ENCODE data around the gene MYO18A. TPM values are rescaled to one million over a fixed set of nuclear protein-coding genes. Genes with fewer than 3 reads are reported as not detected.

MYO18A gene
- polyA plus RNA-seq, 1 donor (not counting 4 experiments of a cell fraction or from before 2014, with no cell fraction given), result 20.0 TPM

DNA sequence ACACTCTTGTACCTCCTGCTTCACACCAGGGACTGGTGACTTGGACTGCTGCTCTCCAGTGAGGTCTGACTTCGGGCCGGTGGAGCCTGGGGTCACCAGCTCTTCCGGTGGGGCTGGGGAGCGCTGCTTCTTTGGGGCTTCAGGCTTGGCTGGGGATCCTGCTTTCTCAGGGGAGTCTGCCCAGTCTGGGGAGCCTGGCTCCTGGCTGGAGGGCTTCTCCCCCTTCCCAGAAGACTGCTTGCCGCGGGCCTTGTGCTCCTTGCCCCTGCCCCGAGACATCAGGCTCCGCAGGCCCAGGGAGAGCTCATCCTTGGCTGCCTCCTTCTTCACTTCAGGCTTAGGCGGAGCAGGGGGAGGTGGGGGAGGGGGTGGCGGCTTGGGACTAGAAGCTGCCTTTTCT, 52.4 kb downstream of the MYO18A start:
- Histone ChIP-seq H2AFZ (ENCODE audit: control insufficient read depth, low read length) (no peak overlapping the region), H3K9me1 (ENCODE audit: control insufficient read depth, extremely low read depth, insufficient read depth, low read length) (peaks cover 2% of the 10 kb centered on the region), H3K27ac (ENCODE audit: control insufficient read depth, insufficient read depth, low read length) (no peak overlapping the region), H3K4me1 (ENCODE audit: control insufficient read depth, extremely low read depth, insufficient read depth, low read length) (no peaks in the 10 kb centered on the region), H3K4me2 (ENCODE audit: control insufficient read depth, extremely low read depth, insufficient read depth, low read depth, low read length) (no peak overlapping the region), H3K36me3 (ENCODE audit: control insufficient read depth in 2 of 2, extremely low read depth in 1 of 2, insufficient read depth in 2 of 2, low read length in 2 of 2) (peaks cover 10 to 17% of the 10 kb centered on the region in 2 experiments), H3K9me3 (ENCODE audit: control insufficient read depth, low read depth, low read length) (no peaks in the 10 kb centered on the region), H3K4me3 (ENCODE audit: control insufficient read depth in 2 of 3, extremely low read depth in 1 of 3, insufficient read depth in 2 of 3, low read depth in 1 of 3, low read length in 3 of 3) (no peak overlapping the region), H4K20me1 (ENCODE audit: control insufficient read depth, extremely low read depth, insufficient read depth, low read length) (peaks cover 20% of the 10 kb centered on the region), H3K9ac (ENCODE audit: control insufficient read depth, extremely low read depth, insufficient read depth, low read length) (no peak overlapping the region), H3K79me2 (ENCODE audit: control insufficient read depth, insufficient read depth, low read length) (peaks cover 62% of the 10 kb centered on the region), H3K27me3 (ENCODE audit: control insufficient read depth, extremely low read depth, insufficient read depth, low read length) (no peaks in the 10 kb centered on the region)
- FAIRE-seq (no peak), DNase-seq (ENCODE audit: low read depth, low spot score) (no peak)
- TF ChIP-seq, protein P1, sequence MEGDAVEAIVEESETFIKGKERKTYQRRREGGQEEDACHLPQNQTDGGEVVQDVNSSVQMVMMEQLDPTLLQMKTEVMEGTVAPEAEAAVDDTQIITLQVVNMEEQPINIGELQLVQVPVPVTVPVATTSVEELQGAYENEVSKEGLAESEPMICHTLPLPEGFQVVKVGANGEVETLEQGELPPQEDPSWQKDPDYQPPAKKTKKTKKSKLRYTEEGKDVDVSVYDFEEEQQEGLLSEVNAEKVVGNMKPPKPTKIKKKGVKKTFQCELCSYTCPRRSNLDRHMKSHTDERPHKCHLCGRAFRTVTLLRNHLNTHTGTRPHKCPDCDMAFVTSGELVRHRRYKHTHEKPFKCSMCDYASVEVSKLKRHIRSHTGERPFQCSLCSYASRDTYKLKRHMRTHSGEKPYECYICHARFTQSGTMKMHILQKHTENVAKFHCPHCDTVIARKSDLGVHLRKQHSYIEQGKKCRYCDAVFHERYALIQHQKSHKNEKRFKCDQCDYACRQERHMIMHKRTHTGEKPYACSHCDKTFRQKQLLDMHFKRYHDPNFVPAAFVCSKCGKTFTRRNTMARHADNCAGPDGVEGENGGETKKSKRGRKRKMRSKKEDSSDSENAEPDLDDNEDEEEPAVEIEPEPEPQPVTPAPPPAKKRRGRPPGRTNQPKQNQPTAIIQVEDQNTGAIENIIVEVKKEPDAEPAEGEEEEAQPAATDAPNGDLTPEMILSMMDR (optimal IDR thresholded peaks at IDR 0.05 in 1 of 3, IDR thresholded peaks at IDR 0.05 in 1 of 3, conservative IDR thresholded peaks at IDR 0.05 in 1 of 3; ENCODE audit: extremely low read depth in 1 of 3, insufficient read depth in 2 of 3, low read length in 3 of 3), result no peak
- TF ChIP-seq EZH2 (IDR thresholded peaks at IDR 0.05; ENCODE audit: low read length), result no peak
- dilution Hi-C loops (cut with MboI; ENCODE audit: extremely low pct_ligation_motif_present, low sequenced_read_pairs), result no loop called here

DNA sequence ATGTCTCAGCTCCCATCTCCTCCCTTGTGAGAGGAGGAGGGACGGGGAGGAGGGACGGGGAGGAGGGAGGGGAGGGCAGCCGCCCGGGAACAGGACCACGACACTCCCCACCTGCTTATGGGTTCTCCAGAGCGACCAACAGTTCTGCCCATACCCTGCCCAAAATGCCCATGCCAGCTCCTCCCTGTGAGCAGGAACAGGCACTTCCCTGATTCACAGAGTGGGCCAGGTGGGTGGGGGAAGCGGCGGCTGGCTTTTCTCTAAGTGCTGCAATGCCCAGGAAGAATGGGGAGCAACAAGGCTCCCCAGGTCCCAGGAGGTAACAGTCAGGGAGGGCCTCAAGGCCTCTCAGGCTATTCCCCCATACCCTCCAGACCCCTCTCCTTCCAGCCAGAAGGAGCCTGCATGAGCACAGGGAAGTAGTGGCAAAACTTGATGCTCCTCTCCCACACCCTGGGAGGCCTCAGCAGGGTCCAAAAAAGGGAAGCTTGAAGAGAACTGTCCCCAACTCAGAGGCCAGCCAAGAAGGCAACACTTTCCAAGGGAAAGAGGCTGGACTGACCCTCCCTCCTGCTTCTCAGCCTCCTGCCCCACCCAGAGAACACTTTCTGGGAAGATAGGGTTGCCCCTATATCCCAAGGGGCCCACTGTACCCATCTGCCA, 53.8 kb downstream of the MYO18A start:
- Histone ChIP-seq H3K4me1 (ENCODE audit: control insufficient read depth, extremely low read depth, insufficient read depth, low read length) (no peaks in the 10 kb centered on the region), H3K4me3 (ENCODE audit: control insufficient read depth in 2 of 3, extremely low read depth in 1 of 3, insufficient read depth in 2 of 3, low read depth in 1 of 3, low read length in 3 of 3) (no peak overlapping the region), H3K9me1 (ENCODE audit: control insufficient read depth, extremely low read depth, insufficient read depth, low read length) (peaks cover 2% of the 10 kb centered on the region), H3K27me3 (ENCODE audit: control insufficient read depth, extremely low read depth, insufficient read depth, low read length) (no peaks in the 10 kb centered on the region), H3K79me2 (ENCODE audit: control insufficient read depth, insufficient read depth, low read length) (peaks cover 53% of the 10 kb centered on the region), H3K36me3 (ENCODE audit: control insufficient read depth in 2 of 2, extremely low read depth in 1 of 2, insufficient read depth in 2 of 2, low read length in 2 of 2) (peaks cover 13 to 27% of the 10 kb centered on the region in 2 experiments), H4K20me1 (ENCODE audit: control insufficient read depth, extremely low read depth, insufficient read depth, low read length) (peaks cover 17% of the 10 kb centered on the region), H2AFZ (ENCODE audit: control insufficient read depth, low read length) (no peak overlapping the region), H3K27ac (ENCODE audit: control insufficient read depth, insufficient read depth, low read length) (no peak overlapping the region), H3K9ac (ENCODE audit: control insufficient read depth, extremely low read depth, insufficient read depth, low read length) (no peak overlapping the region), H3K9me3 (ENCODE audit: control insufficient read depth, low read depth, low read length) (no peaks in the 10 kb centered on the region), H3K4me2 (ENCODE audit: control insufficient read depth, extremely low read depth, insufficient read depth, low read depth, low read length) (no peak overlapping the region)
- TF ChIP-seq EZH2 (IDR thresholded peaks at IDR 0.05; ENCODE audit: low read length), result no peak
- TF ChIP-seq, protein P1 (optimal IDR thresholded peaks at IDR 0.05 in 1 of 3, IDR thresholded peaks at IDR 0.05 in 1 of 3, conservative IDR thresholded peaks at IDR 0.05 in 1 of 3; ENCODE audit: extremely low read depth in 1 of 3, insufficient read depth in 2 of 3, low read length in 3 of 3), result no peak
- dilution Hi-C loops (cut with MboI; ENCODE audit: extremely low pct_ligation_motif_present, low sequenced_read_pairs), result no loop called here
- no peak for DNase-seq (ENCODE audit: low read depth, low spot score)
- no peak for FAIRE-seq

All from keratinocyte (primary cell).